ENCODE results near the gene RBM20.

The RBM20 gene

GRCh38 chr10:110671788-110672579 is 27.8 kb downstream of the RBM20 start:
- peak; percentile 30 to 67 (median 53) for DNase-seq (ENCODE audit: low read depth in 4 of 4, low spot score in 1 of 4)

- DNase-seq (ENCODE audit: low read depth in 4 of 4, low spot score in 1 of 4), result no peak
Measured at GRCh38 chr10:110672580-110672919, 28.4 kb downstream of the RBM20 start.

- DNase-seq (ENCODE audit: low read depth in 4 of 4, low spot score in 1 of 4), result no peak
Measured at GRCh38 chr10:110676016-110676415, 31.9 kb downstream of the RBM20 start.

- DNase-seq (ENCODE audit: low read depth in 4 of 4, low spot score in 1 of 4), result no peak
Measured at GRCh38 chr10:110679486-110680272, 35.5 kb downstream of the RBM20 start.

GRCh38 chr10:110680273-110681020 is 36.3 kb downstream of the RBM20 start:
- DNase-seq (ENCODE audit: low read depth in 4 of 4, low spot score in 1 of 4), result no peak

- peak in 1 of 4 experiments; percentile 14 for DNase-seq (ENCODE audit: low read depth in 4 of 4, low spot score in 1 of 4)
Measured at GRCh38 chr10:110681023-110681681, 37.0 kb downstream of the RBM20 start.

- no peak for DNase-seq (ENCODE audit: low read depth in 4 of 4, low spot score in 1 of 4)
Measured at GRCh38 chr10:110682348-110682747, 38.2 kb downstream of the RBM20 start.

- DNase-seq (ENCODE audit: low read depth in 4 of 4, low spot score in 1 of 4), result no peak
Measured at GRCh38 chr10:110684800-110685446, 40.8 kb downstream of the RBM20 start.

- no peak for DNase-seq (ENCODE audit: low read depth in 4 of 4, low spot score in 1 of 4)
Measured at GRCh38 chr10:110686047-110686446, 41.9 kb downstream of the RBM20 start.

GRCh38 chr10:110686949-110687348 is 42.8 kb downstream of the RBM20 start:
- DNase-seq (ENCODE audit: low read depth in 4 of 4, low spot score in 1 of 4), result no peak

- no peak for DNase-seq (ENCODE audit: low read depth in 4 of 4, low spot score in 1 of 4)
Measured at GRCh38 chr10:110687400-110687799, 43.3 kb downstream of the RBM20 start.

GRCh38 chr10:110691139-110691538 is 47.0 kb downstream of the RBM20 start:
- DNase-seq (ENCODE audit: low read depth in 4 of 4, low spot score in 1 of 4), result no peak

- no peak for DNase-seq (ENCODE audit: low read depth in 4 of 4, low spot score in 1 of 4)
Measured at GRCh38 chr10:110694263-110694662, 50.1 kb downstream of the RBM20 start.

- DNase-seq (ENCODE audit: low read depth in 4 of 4, low spot score in 1 of 4), result no peak
Measured at GRCh38 chr10:110694820-110695538, 50.8 kb downstream of the RBM20 start.

- DNase-seq (ENCODE audit: low read depth in 4 of 4, low spot score in 1 of 4), result no peak
Measured at GRCh38 chr10:110695539-110695886, 51.4 kb downstream of the RBM20 start.

- DNase-seq (ENCODE audit: low read depth in 4 of 4, low spot score in 1 of 4), result no peak
Measured at GRCh38 chr10:110696436-110696835, 52.3 kb downstream of the RBM20 start.

GRCh38 chr10:110698340-110698739 is 54.2 kb downstream of the RBM20 start:
- no peak for DNase-seq (ENCODE audit: low read depth in 4 of 4, low spot score in 1 of 4)

GRCh38 chr10:110698782-110699201 is 54.7 kb downstream of the RBM20 start:
- no peak for DNase-seq (ENCODE audit: low read depth in 4 of 4, low spot score in 1 of 4)

GRCh38 chr10:110699859-110700468 is 55.8 kb downstream of the RBM20 start:
- DNase-seq (ENCODE audit: low read depth in 4 of 4, low spot score in 1 of 4), result no peak
